ENCODE measurements around the gene HSD11B2.

Gene HSD11B2

GRCh38 chr16:67399749-67400704 lies 30.9 kb upstream of the HSD11B2 start:
- POLR2A ChIA-PET: no interaction called here
- H3K4me1 ChIP-seq (ENCODE audit: control insufficient read depth, insufficient read depth, low read length): peaks cover 8% of the 10 kb centered on the region
- TF ChIP-seq EGR2 (tag by site-specific recombination; IDR thresholded peaks at IDR 0.05; ENCODE audit: low read depth) (no peak), KLF10 (tag by site-specific recombination; IDR thresholded peaks at IDR 0.05) (no peak), ZFP69B (tag by site-specific recombination; IDR thresholded peaks at IDR 0.05) (0 out of 2 replicates have a peak, but pooled peaks have one; percentile 16)
- TF ChIP-seq, protein P1, sequence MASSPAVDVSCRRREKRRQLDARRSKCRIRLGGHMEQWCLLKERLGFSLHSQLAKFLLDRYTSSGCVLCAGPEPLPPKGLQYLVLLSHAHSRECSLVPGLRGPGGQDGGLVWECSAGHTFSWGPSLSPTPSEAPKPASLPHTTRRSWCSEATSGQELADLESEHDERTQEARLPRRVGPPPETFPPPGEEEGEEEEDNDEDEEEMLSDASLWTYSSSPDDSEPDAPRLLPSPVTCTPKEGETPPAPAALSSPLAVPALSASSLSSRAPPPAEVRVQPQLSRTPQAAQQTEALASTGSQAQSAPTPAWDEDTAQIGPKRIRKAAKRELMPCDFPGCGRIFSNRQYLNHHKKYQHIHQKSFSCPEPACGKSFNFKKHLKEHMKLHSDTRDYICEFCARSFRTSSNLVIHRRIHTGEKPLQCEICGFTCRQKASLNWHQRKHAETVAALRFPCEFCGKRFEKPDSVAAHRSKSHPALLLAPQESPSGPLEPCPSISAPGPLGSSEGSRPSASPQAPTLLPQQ (tag by site-specific recombination; IDR thresholded peaks at IDR 0.05): peak; percentile 72; the same call in 1 of the 2 replicates

GRCh38 chr16:67400901-67401300 lies 30.0 kb upstream of the HSD11B2 start:
- ChIA-PET CTCF (interaction anchor here (0.6 to 1.8 kb wide), 2 partner anchors 13 to 27 kb away, joined by 3 to 7 read pairs; no protein-coding TSS in a partner anchor), POLR2A (no interaction called here)
- Histone ChIP-seq H3K4me1 (ENCODE audit: control insufficient read depth, insufficient read depth, low read length) (peaks cover 7% of the 10 kb centered on the region), H3K27ac (ENCODE audit: extremely low read depth, low read depth, low read length) (no peak overlapping the region), H3K9me3 (ENCODE audit: control insufficient read depth, insufficient read depth, low read depth, low read length) (no peaks in the 10 kb centered on the region), H3K36me3 (ENCODE audit: control insufficient read depth in 2 of 2, insufficient read depth in 1 of 2, low read length in 2 of 2) (no peaks in the 10 kb centered on the region), H3K4me3 (ENCODE audit: low read depth, low read length) (no peak overlapping the region)
- TF ChIP-seq EGR2 (tag by site-specific recombination; IDR thresholded peaks at IDR 0.05; ENCODE audit: low read depth) (no peak), ZNF792 (tag by site-specific recombination; IDR thresholded peaks at IDR 0.05) (no peak), HOXC10 (CRISPR knock-in tag; IDR thresholded peaks at IDR 0.05) (no peak), ZFHX2 (tag by site-specific recombination; conservative IDR thresholded peaks at IDR 0.05) (no peak), YY2 (tag by site-specific recombination; IDR thresholded peaks at IDR 0.05) (no peak), ZBTB20 (tag by site-specific recombination; IDR thresholded peaks at IDR 0.05) (no peak), FEZF1 (tag by site-specific recombination; IDR thresholded peaks at IDR 0.05) (no peak), OSR2 (tag by site-specific recombination; IDR thresholded peaks at IDR 0.05) (no peak), ZNF473 (tag by site-specific recombination; IDR thresholded peaks at IDR 0.05) (no peak), ZNF324 (tag by site-specific recombination; IDR thresholded peaks at IDR 0.05) (no peak), ZNF626 (tag by site-specific recombination; IDR thresholded peaks at IDR 0.05) (no peak), ZNF140 (tag by site-specific recombination; IDR thresholded peaks at IDR 0.05) (no peak), ZNF596 (tag by site-specific recombination; IDR thresholded peaks at IDR 0.05) (no peak), ZEB2 (tag by site-specific recombination; IDR thresholded peaks at IDR 0.05) (no peak), ZNF394 (tag by site-specific recombination; IDR thresholded peaks at IDR 0.05; ENCODE audit: borderline replicate concordance) (no peak), ZNF571 (tag by site-specific recombination; IDR thresholded peaks at IDR 0.05) (no peak), ZFP37 (tag by site-specific recombination; IDR thresholded peaks at IDR 0.05) (no peak), ZNF555 (tag by site-specific recombination; conservative IDR thresholded peaks at IDR 0.05) (no peak)
- TF ChIP-seq, protein P2, sequence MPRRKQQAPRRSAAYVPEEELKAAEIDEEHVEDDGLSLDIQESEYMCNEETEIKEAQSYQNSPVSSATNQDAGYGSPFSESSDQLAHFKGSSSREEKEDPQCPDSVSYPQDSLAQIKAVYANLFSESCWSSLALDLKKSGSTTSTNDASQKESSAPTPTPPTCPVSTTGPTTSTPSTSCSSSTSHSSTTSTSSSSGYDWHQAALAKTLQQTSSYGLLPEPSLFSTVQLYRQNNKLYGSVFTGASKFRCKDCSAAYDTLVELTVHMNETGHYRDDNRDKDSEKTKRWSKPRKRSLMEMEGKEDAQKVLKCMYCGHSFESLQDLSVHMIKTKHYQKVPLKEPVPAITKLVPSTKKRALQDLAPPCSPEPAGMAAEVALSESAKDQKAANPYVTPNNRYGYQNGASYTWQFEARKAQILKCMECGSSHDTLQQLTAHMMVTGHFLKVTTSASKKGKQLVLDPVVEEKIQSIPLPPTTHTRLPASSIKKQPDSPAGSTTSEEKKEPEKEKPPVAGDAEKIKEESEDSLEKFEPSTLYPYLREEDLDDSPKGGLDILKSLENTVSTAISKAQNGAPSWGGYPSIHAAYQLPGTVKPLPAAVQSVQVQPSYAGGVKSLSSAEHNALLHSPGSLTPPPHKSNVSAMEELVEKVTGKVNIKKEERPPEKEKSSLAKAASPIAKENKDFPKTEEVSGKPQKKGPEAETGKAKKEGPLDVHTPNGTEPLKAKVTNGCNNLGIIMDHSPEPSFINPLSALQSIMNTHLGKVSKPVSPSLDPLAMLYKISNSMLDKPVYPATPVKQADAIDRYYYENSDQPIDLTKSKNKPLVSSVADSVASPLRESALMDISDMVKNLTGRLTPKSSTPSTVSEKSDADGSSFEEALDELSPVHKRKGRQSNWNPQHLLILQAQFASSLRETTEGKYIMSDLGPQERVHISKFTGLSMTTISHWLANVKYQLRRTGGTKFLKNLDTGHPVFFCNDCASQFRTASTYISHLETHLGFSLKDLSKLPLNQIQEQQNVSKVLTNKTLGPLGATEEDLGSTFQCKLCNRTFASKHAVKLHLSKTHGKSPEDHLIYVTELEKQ (tag by site-specific recombination; IDR thresholded peaks at IDR 0.05; ENCODE audit: borderline replicate concordance): no peak
- TF ChIP-seq, protein P3, sequence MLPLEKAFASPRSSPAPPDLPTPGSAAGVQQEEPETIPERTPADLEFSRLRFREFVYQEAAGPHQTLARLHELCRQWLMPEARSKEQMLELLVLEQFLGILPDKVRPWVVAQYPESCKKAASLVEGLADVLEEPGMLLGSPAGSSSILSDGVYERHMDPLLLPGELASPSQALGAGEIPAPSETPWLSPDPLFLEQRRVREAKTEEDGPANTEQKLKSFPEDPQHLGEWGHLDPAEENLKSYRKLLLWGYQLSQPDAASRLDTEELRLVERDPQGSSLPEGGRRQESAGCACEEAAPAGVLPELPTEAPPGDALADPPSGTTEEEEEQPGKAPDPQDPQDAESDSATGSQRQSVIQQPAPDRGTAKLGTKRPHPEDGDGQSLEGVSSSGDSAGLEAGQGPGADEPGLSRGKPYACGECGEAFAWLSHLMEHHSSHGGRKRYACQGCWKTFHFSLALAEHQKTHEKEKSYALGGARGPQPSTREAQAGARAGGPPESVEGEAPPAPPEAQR (tag by site-specific recombination; IDR thresholded peaks at IDR 0.05): no peak

More at GRCh38 chr16:67399749-67400704, 30.9 kb upstream of the HSD11B2 start:
- Histone ChIP-seq H3K9me3 (ENCODE audit: control insufficient read depth, insufficient read depth, low read depth, low read length) (no peaks in the 10 kb centered on the region), H3K27ac (ENCODE audit: extremely low read depth, low read depth, low read length) (no peak overlapping the region), H3K4me3 (ENCODE audit: low read depth, low read length) (no peak overlapping the region), H3K36me3 (ENCODE audit: control insufficient read depth in 2 of 2, insufficient read depth in 1 of 2, low read length in 2 of 2) (no peaks in the 10 kb centered on the region)
- CTCF ChIA-PET: interaction anchor here (0.6 to 1.3 kb wide), 5 partner anchors 12 to 121 kb away, joined by 3 to 5 read pairs (median 3); partner anchors contain the start of genes KCTD19 and LRRC36

All from HEK293 (cell line).